GM19099 (cell line): Measurements from ENCODE around the gene SLC25A33.

Experiments used
- POLR2A ChIP-seq: IDR thresholded peaks from 3 replicates; pipeline ENCODE4 v1.6.1; 2011; ENCODE audit warnings: low read depth; ENCODE audit not compliant: insufficient read length; ENCODE audit errors: extremely low read depth

The SLC25A33 gene

DNA sequence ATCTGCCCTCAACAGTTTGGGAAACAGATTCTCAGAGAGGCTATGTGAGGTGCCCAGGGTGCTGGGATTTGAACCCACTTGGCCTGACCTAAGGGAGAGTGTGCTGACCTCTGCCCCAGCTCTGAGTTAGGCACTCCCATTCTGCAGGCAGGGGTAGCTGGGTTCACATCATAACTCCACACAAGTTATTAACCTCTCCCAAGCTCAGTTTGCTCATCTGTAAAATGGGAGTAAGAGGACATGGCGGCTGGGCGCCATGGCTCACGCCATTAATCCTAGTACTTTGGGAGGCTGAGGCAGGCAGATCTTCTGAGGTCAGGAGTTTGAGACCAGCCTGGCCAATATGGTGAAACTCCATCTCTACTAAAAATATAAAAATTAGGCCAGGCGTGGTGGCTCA lies 8.9 kb upstream of the SLC25A33 start:
- TF ChIP-seq POLR2A, result no peak

DNA sequence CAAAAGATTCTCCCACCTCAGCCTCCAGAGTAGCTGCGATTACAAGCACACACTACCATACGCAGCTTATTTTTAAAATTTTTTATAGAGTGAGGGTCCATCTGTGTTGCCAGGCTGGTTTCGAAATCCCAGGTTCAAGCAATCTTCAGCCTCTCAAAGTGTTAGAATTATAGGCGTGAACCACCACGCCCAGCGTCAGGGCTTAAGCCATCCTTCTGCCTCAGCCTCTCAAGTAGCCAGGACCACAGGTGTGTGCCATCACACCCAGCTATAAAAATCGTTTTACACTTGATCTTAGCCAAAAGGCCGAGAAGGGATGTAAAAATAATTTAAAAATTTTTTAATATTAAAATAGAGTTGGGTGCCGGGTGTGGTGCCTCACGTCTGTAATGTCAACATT lies 4.3 kb upstream of the SLC25A33 start:
- no peak for TF ChIP-seq POLR2A

GRCh38 chr1:9536301-9536700 lies 3.0 kb upstream of the SLC25A33 start:
- TF ChIP-seq POLR2A, result no peak

DNA sequence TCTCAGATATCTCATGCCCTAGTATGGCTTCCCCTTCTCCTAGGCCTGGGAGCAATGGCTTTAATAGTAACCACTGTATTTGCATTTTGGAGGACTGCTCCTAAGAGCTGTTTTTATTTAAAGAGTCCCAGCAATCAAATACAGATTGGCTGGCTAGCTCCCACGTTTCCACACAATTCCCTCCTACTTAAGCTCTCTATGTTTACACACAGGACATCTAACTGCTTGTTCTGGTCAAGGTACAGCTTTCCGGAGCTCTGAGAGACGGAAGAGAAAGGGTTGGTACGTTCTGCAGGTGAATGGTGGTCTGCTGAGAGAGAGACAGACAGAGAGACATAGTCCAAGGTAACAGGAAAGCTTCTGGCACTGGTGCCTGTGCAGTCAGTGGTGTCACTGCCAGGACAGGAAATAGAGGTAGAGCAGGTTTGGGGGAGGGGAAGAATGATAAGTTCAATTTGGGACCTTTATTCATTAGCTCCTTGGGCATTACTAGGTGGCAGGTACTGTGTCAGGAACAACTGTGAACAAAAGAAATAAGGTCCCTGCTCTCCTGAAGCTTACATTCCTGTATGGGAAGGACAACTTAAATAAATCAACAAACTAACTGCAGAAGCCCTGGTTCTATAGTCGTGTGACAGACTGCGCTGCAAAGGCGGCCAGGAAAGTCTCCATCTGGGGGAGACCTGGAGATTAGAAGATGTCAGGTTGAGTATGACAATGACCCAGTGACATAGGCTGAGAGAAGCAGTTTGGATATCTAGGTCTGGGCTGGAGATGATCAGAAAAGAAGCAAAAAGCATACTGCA lies 1.2 kb upstream of the SLC25A33 start:
- TF ChIP-seq POLR2A, result no peak

DNA sequence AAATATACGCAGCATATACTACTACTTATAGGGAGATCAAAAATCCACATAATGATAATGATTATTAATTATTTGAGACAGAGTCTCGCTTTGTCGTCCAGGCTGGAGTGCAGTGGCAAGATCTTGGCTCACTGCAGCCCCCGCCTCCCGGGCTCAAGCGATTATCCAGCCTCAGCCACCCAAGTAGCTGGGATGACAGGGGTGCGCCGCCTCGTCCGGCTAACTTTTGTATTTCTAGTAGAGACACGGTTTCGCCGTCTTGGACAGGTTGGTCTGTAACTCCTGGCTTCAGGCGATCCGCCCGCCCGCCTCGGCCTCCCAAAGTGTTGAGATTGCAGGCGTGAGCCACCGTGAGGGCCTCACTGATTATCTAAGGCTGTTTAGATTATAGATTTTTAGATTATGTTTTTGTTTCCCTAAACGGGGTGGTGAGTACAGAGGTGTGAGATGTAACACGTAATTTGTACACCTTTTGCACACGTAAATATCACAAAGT lies 548 bp upstream of the SLC25A33 start:
- TF ChIP-seq POLR2A, result no peak

DNA sequence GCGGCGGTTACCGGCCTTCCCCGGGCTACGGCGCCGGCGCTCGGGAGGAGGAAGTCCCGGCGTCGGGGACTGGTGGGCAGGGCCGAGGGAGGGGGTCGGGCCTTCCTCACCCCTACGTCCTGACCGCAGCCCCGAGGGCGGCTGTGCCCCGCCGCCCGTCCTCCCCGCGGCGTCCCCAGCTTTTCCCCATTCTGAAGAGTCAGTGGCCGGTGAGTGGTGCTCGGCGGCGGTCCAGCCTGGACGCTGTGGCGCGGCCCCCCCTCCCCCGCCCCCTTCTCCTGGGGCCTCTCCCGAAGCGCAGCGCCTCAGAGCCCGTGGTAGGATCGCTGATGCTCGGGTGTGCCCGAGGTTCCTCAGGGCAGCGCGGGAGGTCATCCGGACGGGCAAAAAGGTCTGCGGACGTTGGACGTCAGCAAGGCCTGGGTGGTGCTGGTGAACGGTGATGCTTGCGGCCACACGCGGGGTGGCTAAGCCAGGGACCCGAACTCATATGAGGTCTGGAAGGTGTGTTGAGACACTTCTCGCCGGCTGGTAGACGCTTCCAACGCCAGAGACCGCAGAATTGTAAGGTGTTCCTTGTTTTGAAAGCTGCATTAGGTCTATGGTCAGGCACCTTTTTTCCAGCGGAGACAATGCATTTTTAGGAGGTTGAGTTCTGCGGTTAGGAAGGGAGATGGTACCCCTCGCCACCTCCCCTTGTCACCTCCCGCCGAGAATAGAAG lies 725 bp downstream of the SLC25A33 start:
- no peak for TF ChIP-seq POLR2A

GRCh38 chr1:9542430-9542829 lies 3.2 kb downstream of the SLC25A33 start:
- TF ChIP-seq POLR2A, result no peak

- no peak for TF ChIP-seq POLR2A
These were observed 5.7 kb downstream of the SLC25A33 start for GRCh38 chr1:9544926-9545325.

DNA sequence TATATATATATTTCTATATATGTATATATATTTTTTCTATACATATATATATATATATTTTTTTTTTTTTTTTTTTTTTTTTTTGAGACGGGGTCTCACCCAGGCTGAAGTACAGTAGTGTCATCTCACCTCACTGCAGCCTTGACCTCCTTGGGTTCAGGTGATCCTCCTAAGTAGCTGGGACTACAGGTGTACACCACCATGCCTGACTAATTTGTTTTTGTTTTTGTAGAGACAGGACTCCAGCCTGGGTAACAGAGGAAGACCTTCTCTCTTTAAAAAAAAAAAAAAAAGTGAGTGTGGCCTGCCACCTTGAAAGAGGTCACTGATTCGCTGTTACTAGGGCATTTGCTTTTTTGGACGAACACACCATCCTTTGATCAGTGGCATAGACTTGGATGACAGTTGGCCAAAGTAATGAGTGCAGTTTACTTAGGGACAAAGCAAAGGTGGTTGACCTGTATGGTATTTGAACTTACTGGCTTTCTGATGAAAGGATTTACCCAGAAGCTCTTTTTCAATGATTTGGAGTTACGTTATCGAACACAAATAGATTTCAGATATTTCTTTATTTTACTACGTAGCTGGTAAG lies 10.8 kb downstream of the SLC25A33 start:
- no peak for TF ChIP-seq POLR2A

- no peak for TF ChIP-seq POLR2A
These were observed 12.7 kb downstream of the SLC25A33 start for GRCh38 chr1:9551984-9552383.

GRCh38 chr1:9553736-9554144 lies 14.5 kb downstream of the SLC25A33 start:
- TF ChIP-seq POLR2A, result no peak

DNA sequence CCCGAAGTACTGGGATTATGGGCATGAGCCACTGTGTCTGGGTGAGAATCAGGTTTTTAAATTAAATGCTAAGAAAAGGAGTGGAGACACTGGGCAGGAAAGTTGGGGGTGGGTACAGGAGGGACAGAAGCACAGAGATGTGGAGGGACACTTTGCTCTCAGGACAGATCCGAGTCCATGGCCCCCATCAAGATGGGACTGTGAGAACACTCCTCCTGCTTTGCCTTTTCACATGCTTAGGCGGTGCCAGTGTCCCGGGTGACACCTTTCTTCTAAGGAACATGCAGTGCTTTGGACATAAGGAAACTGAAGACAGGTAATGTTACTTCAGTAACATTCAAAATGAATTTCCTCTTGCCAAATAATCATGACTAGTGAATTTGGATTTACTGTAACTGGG lies 16.7 kb downstream of the SLC25A33 start:
- TF ChIP-seq POLR2A, result no peak

GRCh38 chr1:9557624-9558023 lies 18.4 kb downstream of the SLC25A33 start:
- no peak for TF ChIP-seq POLR2A

GRCh38 chr1:9558271-9558945 lies 19.1 kb downstream of the SLC25A33 start:
- TF ChIP-seq POLR2A, result no peak

DNA sequence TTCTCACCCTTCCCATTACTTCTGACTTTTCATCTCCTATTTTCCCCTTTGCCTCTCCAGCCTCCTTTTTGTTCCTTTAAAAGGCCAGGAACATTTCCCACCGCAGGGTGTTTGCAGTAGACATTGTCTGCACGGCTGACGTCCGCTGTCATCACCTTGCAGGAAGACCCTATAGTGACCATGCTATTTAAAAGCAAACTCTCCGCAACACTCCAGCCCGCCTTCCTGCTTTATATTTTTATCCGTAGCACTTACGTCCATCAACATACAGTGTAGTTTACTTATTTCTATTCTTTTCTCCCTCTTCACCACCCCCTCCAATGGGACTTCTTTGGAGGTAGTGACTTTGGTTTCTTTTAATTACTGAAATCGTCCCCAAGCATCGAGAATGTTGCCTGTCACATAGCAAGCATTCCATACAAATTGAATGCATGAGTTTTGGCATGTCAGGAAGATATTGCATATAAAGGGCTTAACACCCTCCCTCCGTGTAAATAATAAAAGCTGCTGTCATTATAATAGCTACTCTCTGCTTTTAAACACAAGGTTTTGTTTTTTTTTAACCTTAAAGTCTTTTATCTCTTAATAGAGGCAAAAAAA lies 19.8 kb downstream of the SLC25A33 start:
- no peak for TF ChIP-seq POLR2A

GRCh38 chr1:9559673-9560072 lies 20.4 kb downstream of the SLC25A33 start:
- TF ChIP-seq POLR2A, result no peak

DNA sequence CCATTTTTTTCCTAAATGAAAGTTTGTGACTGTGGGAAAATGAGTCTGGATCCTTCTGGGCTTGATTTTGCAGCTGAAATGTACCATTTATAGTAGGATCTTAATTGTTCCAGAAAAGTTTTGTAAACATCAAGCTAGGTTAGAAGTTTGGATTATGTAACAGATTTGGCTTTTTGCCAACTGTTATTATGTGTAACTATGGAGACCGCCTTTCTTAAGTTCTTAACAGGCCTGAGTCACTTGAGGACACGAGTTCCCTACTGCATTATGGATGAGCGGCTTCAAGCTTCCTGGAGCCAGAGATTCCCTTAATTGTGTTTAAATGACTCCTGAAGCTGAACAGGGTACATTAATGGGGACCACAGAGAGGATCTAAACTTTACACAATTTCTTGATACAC lies 22.2 kb downstream of the SLC25A33 start:
- no peak for TF ChIP-seq POLR2A
